Prostate gland (tissue), 2 donors: ENCODE measurements around the gene ACKR1.

Source experiments
- CTCF ChIP-seq, 4 experiments: fragments of 200-600 bp in 2 of 4; fragments of 450-650 bp in 2 of 4; sonication (generic) in 2 of 4; IDR thresholded peaks; 1 replicate in 3 of 4; 2 replicates in 1 of 4; pipeline ENCODE4 v1.5.1; 2016 to 2019; ENCODE audit warnings: antibody characterized with exemption in 4 of 4, mild to moderate bottlenecking in 2 of 4, moderate library complexity in 2 of 4
- POLR2A ChIP-seq: fragments of 450-650 bp; IDR thresholded peaks from one replicate; pipeline ENCODE4 v1.6.1; 2016; ENCODE audit warnings: antibody characterized with exemption, mild to moderate bottlenecking

GRCh38 chr1:159187033-159187432 lies 17.6 kb upstream of the ACKR1 start:
- TF ChIP-seq CTCF (IDR thresholded peaks at IDR 0.05) (no peak), POLR2A (no peak)
